K562 (cell line): ENCODE data around the gene SLC35G2. TPM values are rescaled to one million over a fixed set of nuclear protein-coding genes. Genes with fewer than 3 reads are reported as not detected.

Experiments used
- BDP1 ChIP-seq: IDR thresholded peaks from 3 replicates; pipeline ENCODE4 v1.6.1; 2011; ENCODE audit not compliant: insufficient read length, insufficient read depth
- BRCA1 ChIP-seq, 2 experiments: fragments of 450-650 bp in 1 of 2; sonication (generic) in 1 of 2; formaldehyde crosslinking in 1 of 2; IDR thresholded peaks; 2 replicates each; pipeline versions ENCODE4 v1.5.0 to v1.6.1; 2017 to 2020; ENCODE audit warnings: mild to moderate bottlenecking in 1 of 2, missing genetic modification reagents in 1 of 2
- EHMT2 ChIP-seq: fragments of 450-650 bp; IDR thresholded peaks from 2 replicates; pipeline ENCODE4 v1.6.1; 2018; ENCODE audit warnings: antibody characterized with exemption
- FOXK1 ChIP-seq: sonication (generic); formaldehyde crosslinking; IDR thresholded peaks from 2 replicates; pipeline ENCODE4 v1.8.0; 2022; ENCODE audit warnings: missing genetic modification reagents, mild to moderate bottlenecking, borderline replicate concordance
- FUS ChIP-seq: fragments of 200-400 bp; formaldehyde crosslinking; optimal IDR thresholded peaks from 2 replicates; pipeline ENCODE3; 2017; ENCODE audit warnings: low read depth, low read length
- KDM2B ChIP-seq: fragments of 250-450 bp; sonication (Bioruptor Pico); IDR thresholded peaks from 2 replicates; pipeline ENCODE4 v1.8.0; 2021; ENCODE audit warnings: mild to moderate bottlenecking, moderate library complexity
- STAT5B ChIP-seq: fragments of 250-450 bp; sonication (Bioruptor Pico); IDR thresholded peaks from 2 replicates; pipeline ENCODE4 v1.8.0; 2021; ENCODE audit warnings: mild to moderate bottlenecking, inconsistent platforms
- TCF7L2 ChIP-seq: fragments of 150-350 bp; IDR thresholded peaks from 2 replicates; pipeline ENCODE4 v1.6.1; 2016; ENCODE audit warnings: low read depth, mild to moderate bottlenecking, low read length, moderate library complexity
- ZNF224 ChIP-seq: sonication (generic); formaldehyde crosslinking; IDR thresholded peaks from 2 replicates; pipeline ENCODE4 v1.8.0; 2022; ENCODE audit warnings: mild to moderate bottlenecking, missing genetic modification reagents
- polyA plus RNA-seq, 8 experiments: library from polyadenylated mRNA; depleted of rRNA in 4 of 8; stranded (reverse) in 5 of 8; unstranded in 3 of 8; fragments of >200 nt; fragmentation: Nextera tagmentation in 2 of 8; fragmentation: Illumina TruSeq in 1 of 8; extraction: Ambion mirVana in 2 of 8; extraction: Trizol in 1 of 8; gene quantifications; 2 replicates each; pipeline versions ENCODE4 v1.2.1 to v1.2.3, GENCODE V29; 2011 to 2014; ENCODE audit warnings: inconsistent platforms in 1 of 8, missing spikeins in 1 of 8
- total RNA-seq, 7 experiments: library from RNA; depleted of rRNA in 6 of 7; stranded (reverse); fragments of >200 nt in 6 of 7; fragmentation: Illumina TruSeq in 2 of 7; extraction: Trizol in 2 of 7; gene quantifications; 2 replicates each; pipeline versions ENCODE4 v1.2.1 to v1.2.3, GENCODE V29; 2011 to 2021; ENCODE audit warnings: low replicate concordance in 1 of 7
- TF ChIP-seq, protein P1 (sequence below), 2 experiments: IDR thresholded peaks; 2 replicates each; pipeline ENCODE4 v1.6.1; 2011; ENCODE audit warnings: borderline replicate concordance in 1 of 2, control low read depth in 1 of 2, low read depth in 1 of 2, low read length in 1 of 2, mild to moderate bottlenecking in 1 of 2, mixed read lengths in 1 of 2, moderate library complexity in 1 of 2; ENCODE audit not compliant: insufficient read depth in 1 of 2, insufficient read length in 1 of 2, poor library complexity in 1 of 2, severe bottlenecking in 1 of 2; ENCODE audit errors: extremely low read depth in 1 of 2
- TF ChIP-seq, protein P2 (sequence below): fragments of 450-650 bp; formaldehyde crosslinking; IDR thresholded peaks from 2 replicates; pipeline ENCODE4 v1.4.0; 2020; ENCODE audit warnings: mild to moderate bottlenecking, moderate library complexity
- TF ChIP-seq, protein P3 (sequence below), 2 experiments: fragments of 450-650 bp; IDR thresholded peaks; 2 replicates each; pipeline ENCODE4 v1.6.1; 2016
- TF ChIP-seq, protein P4 (sequence below): fragments of 450-650 bp; IDR thresholded peaks from 2 replicates; pipeline ENCODE4 v1.7.1; 2018; ENCODE audit warnings: mild to moderate bottlenecking, low read depth; ENCODE audit not compliant: partially characterized antibody
- TF ChIP-seq, protein P5 (sequence below): fragments of 200-800 bp; sonication (Bioruptor generic); IDR thresholded peaks from 2 replicates; pipeline ENCODE4 v1.6.1; 2017; ENCODE audit warnings: missing genetic modification characterization, missing compliant biosample characterization

Gene SLC35G2
- total and polyA plus RNA-seq, 9 of the 15 experiments (the other 6 are each of a cell fraction or from before 2014, with no cell fraction given) = 2.6 to 5.9 (median 3.2) TPM

DNA sequence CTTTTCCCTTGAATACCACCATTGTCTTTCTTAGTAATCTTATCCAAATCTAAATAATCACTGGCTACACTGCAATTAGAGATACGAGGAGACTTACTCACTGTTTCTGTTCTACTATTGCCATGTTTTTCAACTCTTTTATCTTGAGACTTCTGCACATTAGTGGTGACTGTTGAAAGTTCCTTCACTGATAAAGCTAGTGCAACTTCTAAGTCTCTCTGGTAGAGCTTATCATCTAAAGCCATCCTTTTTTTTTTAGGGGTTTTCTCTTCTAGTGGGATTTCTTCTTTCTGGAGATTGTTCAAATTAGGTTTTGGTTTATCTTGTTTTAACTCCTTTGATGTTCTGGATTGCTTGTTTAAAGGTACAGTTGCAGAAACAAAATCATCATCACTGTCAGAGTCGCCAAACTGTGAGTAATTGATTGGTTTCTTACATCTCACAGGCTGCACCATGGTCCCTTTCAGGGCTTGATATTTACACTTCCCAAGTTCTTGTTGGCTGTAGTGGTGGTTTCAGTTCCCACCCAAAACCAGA, 80.8 kb downstream of the SLC35G2 start (continued):
- TF ChIP-seq, protein P1, sequence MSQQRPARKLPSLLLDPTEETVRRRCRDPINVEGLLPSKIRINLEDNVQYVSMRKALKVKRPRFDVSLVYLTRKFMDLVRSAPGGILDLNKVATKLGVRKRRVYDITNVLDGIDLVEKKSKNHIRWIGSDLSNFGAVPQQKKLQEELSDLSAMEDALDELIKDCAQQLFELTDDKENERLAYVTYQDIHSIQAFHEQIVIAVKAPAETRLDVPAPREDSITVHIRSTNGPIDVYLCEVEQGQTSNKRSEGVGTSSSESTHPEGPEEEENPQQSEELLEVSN (IDR thresholded peaks at IDR 0.05; ENCODE audit: borderline replicate concordance in 1 of 2, extremely low read depth in 1 of 2, insufficient read depth in 1 of 2, insufficient read length in 1 of 2, low read depth in 1 of 2, low read length in 1 of 2, poor library complexity in 1 of 2, severe bottlenecking in 1 of 2) = no peak
- no peak for TF ChIP-seq STAT5B (CRISPR knock-in tag)
- no peak for TF ChIP-seq BDP1
- no peak for TF ChIP-seq FUS
- TF ChIP-seq, protein P2, sequence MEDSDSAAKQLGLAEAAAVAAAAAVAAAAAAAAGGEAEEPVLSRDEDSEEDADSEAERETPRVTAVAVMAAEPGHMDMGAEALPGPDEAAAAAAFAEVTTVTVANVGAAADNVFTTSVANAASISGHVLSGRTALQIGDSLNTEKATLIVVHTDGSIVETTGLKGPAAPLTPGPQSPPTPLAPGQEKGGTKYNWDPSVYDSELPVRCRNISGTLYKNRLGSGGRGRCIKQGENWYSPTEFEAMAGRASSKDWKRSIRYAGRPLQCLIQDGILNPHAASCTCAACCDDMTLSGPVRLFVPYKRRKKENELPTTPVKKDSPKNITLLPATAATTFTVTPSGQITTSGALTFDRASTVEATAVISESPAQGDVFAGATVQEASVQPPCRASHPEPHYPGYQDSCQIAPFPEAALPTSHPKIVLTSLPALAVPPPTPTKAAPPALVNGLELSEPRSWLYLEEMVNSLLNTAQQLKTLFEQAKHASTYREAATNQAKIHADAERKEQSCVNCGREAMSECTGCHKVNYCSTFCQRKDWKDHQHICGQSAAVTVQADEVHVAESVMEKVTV (CRISPR knock-in tag) = no peak
- TF ChIP-seq KDM2B (CRISPR knock-in tag) = no peak
- TF ChIP-seq ZNF224 (CRISPR knock-in tag) = no peak
- no peak for TF ChIP-seq FOXK1 (CRISPR knock-in tag)
- TF ChIP-seq TCF7L2 = no peak
- TF ChIP-seq, protein P3, sequence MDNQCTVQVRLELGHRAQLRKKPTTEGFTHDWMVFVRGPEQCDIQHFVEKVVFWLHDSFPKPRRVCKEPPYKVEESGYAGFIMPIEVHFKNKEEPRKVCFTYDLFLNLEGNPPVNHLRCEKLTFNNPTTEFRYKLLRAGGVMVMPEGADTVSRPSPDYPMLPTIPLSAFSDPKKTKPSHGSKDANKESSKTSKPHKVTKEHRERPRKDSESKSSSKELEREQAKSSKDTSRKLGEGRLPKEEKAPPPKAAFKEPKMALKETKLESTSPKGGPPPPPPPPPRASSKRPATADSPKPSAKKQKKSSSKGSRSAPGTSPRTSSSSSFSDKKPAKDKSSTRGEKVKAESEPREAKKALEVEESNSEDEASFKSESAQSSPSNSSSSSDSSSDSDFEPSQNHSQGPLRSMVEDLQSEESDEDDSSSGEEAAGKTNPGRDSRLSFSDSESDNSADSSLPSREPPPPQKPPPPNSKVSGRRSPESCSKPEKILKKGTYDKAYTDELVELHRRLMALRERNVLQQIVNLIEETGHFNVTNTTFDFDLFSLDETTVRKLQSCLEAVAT (IDR thresholded peaks at IDR 0.05) = no peak
- TF ChIP-seq, protein P4, sequence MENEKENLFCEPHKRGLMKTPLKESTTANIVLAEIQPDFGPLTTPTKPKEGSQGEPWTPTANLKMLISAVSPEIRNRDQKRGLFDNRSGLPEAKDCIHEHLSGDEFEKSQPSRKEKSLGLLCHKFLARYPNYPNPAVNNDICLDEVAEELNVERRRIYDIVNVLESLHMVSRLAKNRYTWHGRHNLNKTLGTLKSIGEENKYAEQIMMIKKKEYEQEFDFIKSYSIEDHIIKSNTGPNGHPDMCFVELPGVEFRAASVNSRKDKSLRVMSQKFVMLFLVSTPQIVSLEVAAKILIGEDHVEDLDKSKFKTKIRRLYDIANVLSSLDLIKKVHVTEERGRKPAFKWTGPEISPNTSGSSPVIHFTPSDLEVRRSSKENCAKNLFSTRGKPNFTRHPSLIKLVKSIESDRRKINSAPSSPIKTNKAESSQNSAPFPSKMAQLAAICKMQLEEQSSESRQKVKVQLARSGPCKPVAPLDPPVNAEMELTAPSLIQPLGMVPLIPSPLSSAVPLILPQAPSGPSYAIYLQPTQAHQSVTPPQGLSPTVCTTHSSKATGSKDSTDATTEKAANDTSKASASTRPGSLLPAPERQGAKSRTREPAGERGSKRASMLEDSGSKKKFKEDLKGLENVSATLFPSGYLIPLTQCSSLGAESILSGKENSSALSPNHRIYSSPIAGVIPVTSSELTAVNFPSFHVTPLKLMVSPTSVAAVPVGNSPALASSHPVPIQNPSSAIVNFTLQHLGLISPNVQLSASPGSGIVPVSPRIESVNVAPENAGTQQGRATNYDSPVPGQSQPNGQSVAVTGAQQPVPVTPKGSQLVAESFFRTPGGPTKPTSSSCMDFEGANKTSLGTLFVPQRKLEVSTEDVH = no peak
- TF ChIP-seq EHMT2 = peak; percentile 72; the same call in 1 of the 2 replicates
- no peak for TF ChIP-seq BRCA1 (IDR thresholded peaks at IDR 0.05)
- no peak for TF ChIP-seq BRCA1 (CRISPR knock-in tag; IDR thresholded peaks at IDR 0.05)
- TF ChIP-seq, protein P5, sequence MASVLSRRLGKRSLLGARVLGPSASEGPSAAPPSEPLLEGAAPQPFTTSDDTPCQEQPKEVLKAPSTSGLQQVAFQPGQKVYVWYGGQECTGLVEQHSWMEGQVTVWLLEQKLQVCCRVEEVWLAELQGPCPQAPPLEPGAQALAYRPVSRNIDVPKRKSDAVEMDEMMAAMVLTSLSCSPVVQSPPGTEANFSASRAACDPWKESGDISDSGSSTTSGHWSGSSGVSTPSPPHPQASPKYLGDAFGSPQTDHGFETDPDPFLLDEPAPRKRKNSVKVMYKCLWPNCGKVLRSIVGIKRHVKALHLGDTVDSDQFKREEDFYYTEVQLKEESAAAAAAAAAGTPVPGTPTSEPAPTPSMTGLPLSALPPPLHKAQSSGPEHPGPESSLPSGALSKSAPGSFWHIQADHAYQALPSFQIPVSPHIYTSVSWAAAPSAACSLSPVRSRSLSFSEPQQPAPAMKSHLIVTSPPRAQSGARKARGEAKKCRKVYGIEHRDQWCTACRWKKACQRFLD (CRISPR knock-in tag) = peak; percentile 34; the same call in 1 of the 2 replicates
